ENCODE measurements around the gene TUSC2.

DNA sequence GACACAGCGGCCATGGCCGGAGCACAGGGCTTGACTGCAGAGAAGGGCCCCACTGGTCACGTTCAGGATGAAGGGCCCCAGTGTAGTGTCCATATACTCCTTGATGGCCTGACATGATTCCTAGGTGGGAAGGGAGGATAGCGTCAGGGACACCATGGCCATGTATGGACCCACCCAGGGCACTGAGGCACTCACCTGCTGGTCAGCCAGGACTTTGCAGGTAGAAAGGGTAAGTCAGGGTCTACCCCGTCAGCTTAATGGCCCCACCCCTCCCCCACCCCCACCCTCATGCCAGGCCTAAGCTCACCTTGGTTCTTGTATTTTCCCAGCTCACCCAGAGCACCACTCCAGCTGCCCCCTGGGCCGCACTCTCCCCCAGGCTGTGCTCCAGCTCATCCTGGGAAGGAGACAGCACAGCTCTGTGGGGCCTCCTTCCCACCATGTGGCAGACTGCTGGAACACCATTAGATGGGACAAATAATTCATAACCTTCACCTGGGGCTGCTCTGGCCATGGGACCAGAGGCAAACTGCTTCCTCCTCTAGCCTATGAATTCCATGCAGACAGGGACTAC lies 27.3 kb downstream of the TUSC2 start:
- TF ChIP-seq POLR2A (IDR thresholded peaks at IDR 0.05) (no peak), CTCF (IDR thresholded peaks at IDR 0.05) (no peak)

Measured in thyroid gland (tissue), 4 donors.